ENCODE results near the gene CYP1A2.

- peak; percentile 67; the same call in 1 of the 2 replicates for TF ChIP-seq GABPA (tag; conservative IDR thresholded peaks at IDR 0.05; ENCODE audit: low read depth)
- TF ChIP-seq CTCF (IDR thresholded peaks at IDR 0.05 in 2 of 3, conservative IDR thresholded peaks at IDR 0.05 in 1 of 3; ENCODE audit: insufficient read depth in 2 of 3, low read depth in 1 of 3, low read length in 3 of 3): peak; percentile 48 to 65 (median 62); a peak in 5 of 6 replicates
- TF ChIP-seq ZNF444 (CRISPR knock-in tag; IDR thresholded peaks at IDR 0.05): no peak
- TF ChIP-seq CBX3 (IDR thresholded peaks at IDR 0.05; ENCODE audit: borderline replicate concordance in 1 of 2, low read length in 2 of 2): no peak
- TF ChIP-seq ZBED1 (IDR thresholded peaks at IDR 0.05): no peak
- no peak for TF ChIP-seq REST (IDR thresholded peaks at IDR 0.05; ENCODE audit: borderline replicate concordance)
- TF ChIP-seq REST (CRISPR knock-in tag; IDR thresholded peaks at IDR 0.05; ENCODE audit: low read depth): no peak
- TF ChIP-seq, protein P1, sequence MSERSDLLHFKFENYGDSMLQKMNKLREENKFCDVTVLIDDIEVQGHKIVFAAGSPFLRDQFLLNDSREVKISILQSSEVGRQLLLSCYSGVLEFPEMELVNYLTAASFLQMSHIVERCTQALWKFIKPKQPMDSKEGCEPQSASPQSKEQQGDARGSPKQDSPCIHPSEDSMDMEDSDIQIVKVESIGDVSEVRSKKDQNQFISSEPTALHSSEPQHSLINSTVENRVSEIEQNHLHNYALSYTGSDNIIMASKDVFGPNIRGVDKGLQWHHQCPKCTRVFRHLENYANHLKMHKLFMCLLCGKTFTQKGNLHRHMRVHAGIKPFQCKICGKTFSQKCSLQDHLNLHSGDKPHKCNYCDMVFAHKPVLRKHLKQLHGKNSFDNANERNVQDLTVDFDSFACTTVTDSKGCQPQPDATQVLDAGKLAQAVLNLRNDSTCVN (CRISPR knock-in tag; IDR thresholded peaks at IDR 0.05): no peak
- TF ChIP-seq, protein P2, sequence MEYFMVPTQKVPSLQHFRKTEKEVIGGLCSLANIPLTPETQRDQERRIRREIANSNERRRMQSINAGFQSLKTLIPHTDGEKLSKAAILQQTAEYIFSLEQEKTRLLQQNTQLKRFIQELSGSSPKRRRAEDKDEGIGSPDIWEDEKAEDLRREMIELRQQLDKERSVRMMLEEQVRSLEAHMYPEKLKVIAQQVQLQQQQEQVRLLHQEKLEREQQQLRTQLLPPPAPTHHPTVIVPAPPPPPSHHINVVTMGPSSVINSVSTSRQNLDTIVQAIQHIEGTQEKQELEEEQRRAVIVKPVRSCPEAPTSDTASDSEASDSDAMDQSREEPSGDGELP (CRISPR knock-in tag; IDR thresholded peaks at IDR 0.05; ENCODE audit: borderline replicate concordance): peak; percentile 48; the same call in 1 of the 2 replicates
- no peak for TF ChIP-seq IRF2 (CRISPR knock-in tag; IDR thresholded peaks at IDR 0.05)
- TF ChIP-seq GABPB1 (CRISPR knock-in tag; IDR thresholded peaks at IDR 0.05): no peak
- TF ChIP-seq CBX5 (IDR thresholded peaks at IDR 0.05; ENCODE audit: borderline replicate concordance, low read depth): no peak
Observed at GRCh38 chr15:74781431-74782258, 33.0 kb downstream of the CYP1A2 start, which contains the start of gene CSK.

Data from K562 (cell line).